HepG2 (cell line): Measurements from ENCODE around the gene ANKRD65.
A peak's percentile ranks its signal among the peaks of the same experiment; 100 is the strongest.

Source experiments
- HNRNPK ChIP-seq: fragments of 200-400 bp; formaldehyde crosslinking; IDR thresholded peaks from 2 replicates; pipeline ENCODE4 v1.6.1; 2018; ENCODE audit warnings: low read length, low read depth, moderate library complexity, mild to moderate bottlenecking; ENCODE audit not compliant: poor library complexity, severe bottlenecking
- JUND ChIP-seq: sonication (generic); formaldehyde crosslinking; IDR thresholded peaks from 2 replicates; pipeline ENCODE4 v1.8.0; 2022; ENCODE audit warnings: mild to moderate bottlenecking, missing genetic modification reagents
- RELA ChIP-seq: sonication (generic); formaldehyde crosslinking; IDR thresholded peaks from 2 replicates; pipeline ENCODE4 v1.4.0; 2020; ENCODE audit warnings: missing genetic modification reagents
- RFX5 ChIP-seq: IDR thresholded peaks from 2 replicates; pipeline ENCODE4 v1.6.1; 2011; ENCODE audit warnings: low read depth, low read length, improper control_type of control experiment
- ZNF318 ChIP-seq: sonication (generic); formaldehyde crosslinking; IDR thresholded peaks from 2 replicates; pipeline ENCODE4 v1.4.0; 2020; ENCODE audit warnings: mild to moderate bottlenecking, missing genetic modification reagents

- TF ChIP-seq RFX5, result no peak
- no peak; the same call in 1 of the 2 replicates for TF ChIP-seq ZNF318
- peak; percentile 66 for TF ChIP-seq HNRNPK
- TF ChIP-seq JUND (CRISPR knock-in tag), result no peak
- TF ChIP-seq RELA (CRISPR knock-in tag), result no peak
These were observed 21.7 kb downstream of the ANKRD65 start, which contains the start of gene CCNL2 for GRCh38 chr1:1399187-1399871.
